GM12875 (cell line): ENCODE data around the gene ANKLE1.

ENCODE experiments used
- H3K4me3 ChIP-seq: one replicate; pipeline ENCODE4 v1.5.1; 2011; ENCODE audit warnings: low read depth, low read length, control low read depth
- CTCF ChIP-seq: IDR thresholded peaks from 2 replicates; pipeline ENCODE4 v1.5.1; 2011; ENCODE audit warnings: low read depth, mild to moderate bottlenecking, control low read depth, inconsistent platforms, low read length, moderate library complexity, borderline replicate concordance; ENCODE audit not compliant: insufficient read depth

Gene ANKLE1

GRCh38 chr19:17331045-17331558 lies 49.4 kb downstream of the ANKLE1 start:
- no peak overlapping the region for H3K4me3 ChIP-seq
- no peak for TF ChIP-seq CTCF

GRCh38 chr19:17332360-17332676 lies 50.6 kb downstream of the ANKLE1 start:
- TF ChIP-seq CTCF, result no peak
- no peak overlapping the region for H3K4me3 ChIP-seq

GRCh38 chr19:17332677-17333581 lies 51.2 kb downstream of the ANKLE1 start:
- no peak overlapping the region for H3K4me3 ChIP-seq

GRCh38 chr19:17333611-17334413 lies 52.1 kb downstream of the ANKLE1 start:
- peak overlapping the region; percentile 80 for H3K4me3 ChIP-seq
- 0 out of 2 replicates have a peak, but pooled peaks have one; percentile 1 for TF ChIP-seq CTCF

More at GRCh38 chr19:17332677-17333581, 51.2 kb downstream of the ANKLE1 start:
- no peak for TF ChIP-seq CTCF

GRCh38 chr19:17334414-17335409 lies 53.0 kb downstream of the ANKLE1 start, which contains the start of gene ANO8:
ANO8 (minus strand) TSS chr19:17334855; CDS start chr19:17334670, 185 bp downstream.
- H3K4me3 ChIP-seq, result peak within 1 kb of the TSS; percentile 80

More at GRCh38 chr19:17334414-17335409, 53.0 kb downstream of the ANKLE1 start, which contains the start of gene ANO8:
- no peak for TF ChIP-seq CTCF
